ENCODE measurements around the gene GPR39.

Gene GPR39

GRCh38 chr2:132488491-132488890 is 71.9 kb downstream of the GPR39 start:
- no peak for ATAC-seq
- TF ChIP-seq TSHZ2 (CRISPR knock-in tag; IDR thresholded peaks at IDR 0.05) (no peak), BACH2 (CRISPR knock-in tag; IDR thresholded peaks at IDR 0.05; ENCODE audit: borderline replicate concordance) (no peak), SNAI2 (CRISPR knock-in tag; IDR thresholded peaks at IDR 0.05) (no peak), ZFP30 (CRISPR knock-in tag; IDR thresholded peaks at IDR 0.05) (no peak), ARNTL (CRISPR knock-in tag; IDR thresholded peaks at IDR 0.05; ENCODE audit: borderline replicate concordance, low read depth) (no peak), OSR1 (CRISPR knock-in tag; IDR thresholded peaks at IDR 0.05) (no peak), TCF4 (CRISPR knock-in tag; IDR thresholded peaks at IDR 0.05; ENCODE audit: borderline replicate concordance) (no peak), CREB5 (CRISPR knock-in tag; IDR thresholded peaks at IDR 0.05; ENCODE audit: low read depth) (no peak), ZFP3 (CRISPR knock-in tag; IDR thresholded peaks at IDR 0.05) (no peak), ZC3H10 (CRISPR knock-in tag; IDR thresholded peaks at IDR 0.05) (no peak), CSDC2 (CRISPR knock-in tag; IDR thresholded peaks at IDR 0.05) (no peak), ISL1 (CRISPR knock-in tag; IDR thresholded peaks at IDR 0.05) (no peak), ZNF8 (CRISPR knock-in tag; IDR thresholded peaks at IDR 0.05) (no peak)

- TF ChIP-seq ESRRG (CRISPR knock-in tag; IDR thresholded peaks at IDR 0.05) (no peak), CREB5 (CRISPR knock-in tag; IDR thresholded peaks at IDR 0.05; ENCODE audit: low read depth) (no peak), GLIS3 (CRISPR knock-in tag; IDR thresholded peaks at IDR 0.05) (no peak), ZNF8 (CRISPR knock-in tag; IDR thresholded peaks at IDR 0.05) (no peak), PPARA (CRISPR knock-in tag; IDR thresholded peaks at IDR 0.05; ENCODE audit: borderline replicate concordance) (no peak), TCF4 (CRISPR knock-in tag; IDR thresholded peaks at IDR 0.05; ENCODE audit: borderline replicate concordance) (no peak), CSDC2 (CRISPR knock-in tag; IDR thresholded peaks at IDR 0.05) (no peak), ISL1 (CRISPR knock-in tag; IDR thresholded peaks at IDR 0.05) (no peak), ZNF565 (CRISPR knock-in tag; conservative IDR thresholded peaks at IDR 0.05; ENCODE audit: low read depth) (no peak), POU6F1 (CRISPR knock-in tag; IDR thresholded peaks at IDR 0.05; ENCODE audit: borderline replicate concordance, low read depth) (no peak), TSHZ2 (CRISPR knock-in tag; IDR thresholded peaks at IDR 0.05) (no peak), ZC3H10 (CRISPR knock-in tag; IDR thresholded peaks at IDR 0.05) (no peak), SNAI2 (CRISPR knock-in tag; IDR thresholded peaks at IDR 0.05) (no peak), RARB (CRISPR knock-in tag; IDR thresholded peaks at IDR 0.05) (no peak)
- no peak for ATAC-seq
Observed at GRCh38 chr2:132489150-132489549, 72.5 kb downstream of the GPR39 start.

GRCh38 chr2:132495881-132496280 is 79.3 kb downstream of the GPR39 start:
- no peak for ATAC-seq
- TF ChIP-seq SNAI2 (CRISPR knock-in tag; IDR thresholded peaks at IDR 0.05), result no peak
- no peak for TF ChIP-seq CSDC2 (CRISPR knock-in tag; IDR thresholded peaks at IDR 0.05)
- no peak for TF ChIP-seq ARNTL (CRISPR knock-in tag; IDR thresholded peaks at IDR 0.05; ENCODE audit: borderline replicate concordance, low read depth)
- no peak for TF ChIP-seq ISL1 (CRISPR knock-in tag; IDR thresholded peaks at IDR 0.05)
- TF ChIP-seq ESRRG (CRISPR knock-in tag; IDR thresholded peaks at IDR 0.05), result no peak
- TF ChIP-seq ZNF70 (CRISPR knock-in tag; IDR thresholded peaks at IDR 0.05), result no peak
